Activated B cell treated with CpG ODN at 0.5 μM for 24 hours (primary cell): ENCODE data around the gene TTLL8. TPM values are rescaled to one million over a fixed set of nuclear protein-coding genes. Genes with fewer than 3 reads are reported as not detected.
A peak's percentile ranks its signal among the peaks of the same experiment; 100 is the strongest.

Experiments
- ATAC-seq: fragments of 200-7000 bp; cut with Tn5 transposase; one replicate; pipeline ENCODE4 v1.10.0; 2021; ENCODE audit warnings: low read depth, mild to moderate bottlenecking, moderate library complexity
- CTCF ChIA-PET: fragments of 350-600 bp; sonication (Branson Sonifier 250); formaldehyde crosslinking; loops from one replicate; lab custom pipeline; 2021; ENCODE audit warnings: antibody characterized with exemption; lab: Charles Lee
- POLR2A ChIA-PET: fragments of 350-600 bp; sonication (Branson Sonifier 250); formaldehyde crosslinking; loops from one replicate; lab custom pipeline; 2021; ENCODE audit warnings: antibody characterized with exemption; lab: Charles Lee
- DNase-seq: peaks from one replicate; pipeline ENCODE4 v3.0.0; 2022
- H3K27ac Mint-ChIP-seq: one replicate; pipeline ENCODE4 v1.8.0; 2020; ENCODE audit warnings: mixed read lengths
- H3K27me3 Mint-ChIP-seq: one replicate; pipeline ENCODE4 v1.8.0; 2021; ENCODE audit warnings: mixed read lengths
- H3K36me3 Mint-ChIP-seq: one replicate; pipeline ENCODE4 v1.8.0; 2021; ENCODE audit warnings: low read depth, mixed read lengths
- H3K4me1 Mint-ChIP-seq: one replicate; pipeline ENCODE4 v1.8.0; 2021; ENCODE audit warnings: mixed read lengths
- H3K4me3 Mint-ChIP-seq: one replicate; pipeline ENCODE4 v1.8.0; 2020; ENCODE audit warnings: mild to moderate bottlenecking, mixed read lengths
- H3K9me3 Mint-ChIP-seq: one replicate; pipeline ENCODE4 v1.8.0; 2020; ENCODE audit warnings: mixed read lengths
- CTCF ChIP-seq: fragments of 200-600 bp; IDR thresholded peaks from one replicate; pipeline ENCODE4 v1.8.0; 2022; ENCODE audit warnings: antibody characterized with exemption, mild to moderate bottlenecking
- intact Hi-C: fragments of 100-400 bp; cut with micrococcal nuclease; formaldehyde crosslinking; loops from one replicate; pipeline ENCODE4 v1.15.1; 2024
- total RNA-seq: library from RNA; stranded (reverse); gene quantifications from 2 replicates; pipeline ENCODE4 v1.2.3, GENCODE V29; 2022

Gene TTLL8
- total RNA-seq, 1 donor from 2014 or later: not detected

GRCh38 chr22:50004918-50005317 lies 53.2 kb downstream of the TTLL8 start:
- Mint-ChIP-seq H3K4me3 (no peak overlapping the region), H3K27me3 (peaks cover 4% of the 10 kb centered on the region), H3K4me1 (peaks cover 7% of the 10 kb centered on the region), H3K36me3 (no peaks in the 10 kb centered on the region), H3K27ac (no peak overlapping the region), H3K9me3 (no peaks in the 10 kb centered on the region)
- ATAC-seq (no peak), DNase-seq (no peak)
- TF ChIP-seq CTCF: no peak
- POLR2A ChIA-PET: interaction anchor here (0.7 kb wide), 1 partner anchor 12 kb away, joined by 11 read pairs; no protein-coding TSS in a partner anchor
- intact Hi-C loops: no loop called here
- CTCF ChIA-PET: interaction anchor here (1.2 to 1.9 kb wide), 2 partner anchors 22 to 28 kb away, joined by 4 read pairs; no protein-coding TSS in a partner anchor

- POLR2A ChIA-PET: no interaction called here
- H3K4me3 Mint-ChIP-seq: no peak overlapping the region
- DNase-seq (no peak), ATAC-seq (no peak)
- CTCF ChIA-PET: interaction anchor here (1.0 kb wide), 1 partner anchor 9 kb away, joined by 3 read pairs; no protein-coding TSS in a partner anchor
- intact Hi-C loops: no loop called here
- peaks cover 9% of the 10 kb centered on the region for H3K4me1 Mint-ChIP-seq
- TF ChIP-seq CTCF: no peak
- peaks cover 4% of the 10 kb centered on the region for H3K27me3 Mint-ChIP-seq
- H3K27ac Mint-ChIP-seq: no peak overlapping the region
- H3K36me3 Mint-ChIP-seq: no peaks in the 10 kb centered on the region
- no peaks in the 10 kb centered on the region for H3K9me3 Mint-ChIP-seq
These were observed 55.3 kb downstream of the TTLL8 start for GRCh38 chr22:50002791-50003190.

- POLR2A ChIA-PET: interaction anchor here (0.8 kb wide), 1 partner anchor 9 kb away, joined by 3 read pairs; no protein-coding TSS in a partner anchor
- no peak for DNase-seq
- peaks cover 4% of the 10 kb centered on the region for H3K27me3 Mint-ChIP-seq
- intact Hi-C loops: no loop called here
- no peak for TF ChIP-seq CTCF
- peaks cover 12% of the 10 kb centered on the region for H3K4me1 Mint-ChIP-seq
- ATAC-seq: peak; percentile 33
- H3K4me3 Mint-ChIP-seq: no peak overlapping the region
- no peak overlapping the region for H3K27ac Mint-ChIP-seq
- H3K36me3 Mint-ChIP-seq: no peaks in the 10 kb centered on the region
- CTCF ChIA-PET: interaction anchor here (0.6 to 1.0 kb wide), 2 partner anchors 8 to 30 kb away, joined by 3 read pairs; no protein-coding TSS in a partner anchor
- no peaks in the 10 kb centered on the region for H3K9me3 Mint-ChIP-seq
These were observed 56.5 kb downstream of the TTLL8 start for GRCh38 chr22:50001388-50002231.

- intact Hi-C loops: no loop called here
- no peak overlapping the region for H3K27ac Mint-ChIP-seq
- no peak for TF ChIP-seq CTCF
- no peak overlapping the region for H3K4me3 Mint-ChIP-seq
- ChIA-PET POLR2A (interaction anchor here (0.6 kb wide), 1 partner anchor 42 kb away, joined by 3 read pairs; no protein-coding TSS in a partner anchor), CTCF (no interaction called here)
- peaks cover 4% of the 10 kb centered on the region for H3K27me3 Mint-ChIP-seq
- peaks cover 12% of the 10 kb centered on the region for H3K4me1 Mint-ChIP-seq
- DNase-seq (no peak), ATAC-seq (no peak)
- H3K36me3 Mint-ChIP-seq: no peaks in the 10 kb centered on the region
- no peaks in the 10 kb centered on the region for H3K9me3 Mint-ChIP-seq
These were observed 57.3 kb downstream of the TTLL8 start for GRCh38 chr22:50000587-50001387.
